Loucy (cell line): ENCODE data around the gene TSGA10.
A peak's percentile ranks its signal among the peaks of the same experiment; 100 is the strongest.

Experiments used
- H2AFZ ChIP-seq: fragments of 200-600 bp; sonication (generic); 2 replicates; pipeline ENCODE4 v1.6.0; 2016; ENCODE audit warnings: antibody characterized with exemption, mild to moderate bottlenecking, low read length, moderate library complexity
- H3F3A ChIP-seq: fragments of 200-600 bp; 2 replicates; pipeline ENCODE4 v1.6.0; 2016; ENCODE audit warnings: antibody characterized with exemption, low read depth, mild to moderate bottlenecking
- H3K27me3 ChIP-seq: fragments of 200-600 bp; sonication (generic); 2 replicates; pipeline ENCODE4 v1.6.1; 2014; ENCODE audit warnings: low read length, mild to moderate bottlenecking; ENCODE audit not compliant: insufficient read depth, poor library complexity, severe bottlenecking
- H3K36me3 ChIP-seq: fragments of 200-600 bp; sonication (generic); 2 replicates; pipeline ENCODE4 v1.6.1; 2016; ENCODE audit warnings: low read length; ENCODE audit not compliant: insufficient read depth
- H3K4me1 ChIP-seq: fragments of 200-600 bp; sonication (generic); 2 replicates; pipeline ENCODE4 v1.5.1; 2014; ENCODE audit warnings: low read length, mild to moderate bottlenecking; ENCODE audit not compliant: insufficient read depth, poor library complexity, severe bottlenecking
- H3K4me2 ChIP-seq: fragments of 200-600 bp; sonication (generic); 2 replicates; pipeline ENCODE4 v1.6.0; 2014; ENCODE audit warnings: antibody characterized with exemption, low read length, low read depth, mild to moderate bottlenecking; ENCODE audit not compliant: poor library complexity, severe bottlenecking
- H3K4me3 ChIP-seq: fragments of 200-600 bp; sonication (generic); 2 replicates; pipeline ENCODE4 v1.5.1; 2014; ENCODE audit warnings: low read length, mild to moderate bottlenecking, mixed read lengths; ENCODE audit not compliant: poor library complexity, severe bottlenecking
- H3K79me2 ChIP-seq: fragments of 200-600 bp; sonication (generic); 2 replicates; pipeline ENCODE4 v1.6.1; 2014; ENCODE audit warnings: low read length; ENCODE audit not compliant: insufficient read depth
- H3K9ac ChIP-seq: fragments of 200-600 bp; sonication (generic); 2 replicates; pipeline ENCODE4 v1.6.0; 2014; ENCODE audit warnings: mild to moderate bottlenecking, low read depth, low read length, moderate library complexity; ENCODE audit not compliant: poor library complexity, severe bottlenecking
- H3K9me2 ChIP-seq: fragments of 200-600 bp; sonication (generic); replicated peaks from 2 replicates; pipeline ENCODE4 v1.6.1; 2016; ENCODE audit warnings: low read depth, low read length, mixed read lengths
- H3K9me3 ChIP-seq: fragments of 200-600 bp; sonication (generic); 2 replicates; pipeline ENCODE4 v1.6.1; 2014; ENCODE audit warnings: mild to moderate bottlenecking, antibody characterized with exemption, low read length, low read depth; ENCODE audit not compliant: insufficient read depth
- H4K20me1 ChIP-seq: fragments of 200-600 bp; sonication (generic); 2 replicates; pipeline ENCODE4 v1.6.0; 2014; ENCODE audit warnings: antibody characterized with exemption, low read length, mild to moderate bottlenecking; ENCODE audit not compliant: insufficient read depth, poor library complexity, severe bottlenecking
- CTCF ChIP-seq: fragments of 200-600 bp; sonication (generic); conservative IDR thresholded peaks from 2 replicates; pipeline ENCODE4 v1.5.1; 2014; ENCODE audit warnings: mild to moderate bottlenecking, antibody characterized with exemption, low read length
- EZH2phosphoT487 ChIP-seq: fragments of 200-600 bp; IDR thresholded peaks from 2 replicates; pipeline ENCODE4 v1.6.1; 2018; ENCODE audit warnings: antibody characterized with exemption, mild to moderate bottlenecking, moderate library complexity, borderline replicate concordance

Gene TSGA10

GRCh38 chr2:99152199-99152895 is 2.4 kb downstream of the TSGA10 start:
- no peaks in the 10 kb centered on the region for H3K9me3 ChIP-seq
- H3K9ac ChIP-seq = no peak overlapping the region
- H3K27me3 ChIP-seq = no peaks in the 10 kb centered on the region
- no peaks in the 10 kb centered on the region for H3K36me3 ChIP-seq
- H3F3A ChIP-seq = no peaks in the 10 kb centered on the region; the same call in 1 of the 2 replicates
- TF ChIP-seq CTCF = no peak
- no peak for TF ChIP-seq EZH2phosphoT487
- no peaks in the 10 kb centered on the region for H3K9me2 ChIP-seq
- peak overlapping the region; percentile 87 for H3K4me2 ChIP-seq
- H3K4me3 ChIP-seq = no peak overlapping the region
- H3K4me1 ChIP-seq = peaks cover 40% of the 10 kb centered on the region
- H3K79me2 ChIP-seq = peaks cover 18% of the 10 kb centered on the region
- H2AFZ ChIP-seq = no peak overlapping the region
- H4K20me1 ChIP-seq = no peaks in the 10 kb centered on the region

GRCh38 chr2:99150706-99151105 is 4.0 kb downstream of the TSGA10 start:
- H3K4me2 ChIP-seq = no peak overlapping the region

GRCh38 chr2:99141110-99142108 is 13.3 kb downstream of the TSGA10 start, which contains the start of gene C2orf15:
TSS of gene C2orf15 (plus strand) at chr2:99141707. CDS start at chr2:99150559, 8,852 bp downstream.
- no peaks in the 10 kb centered on the region for H3K79me2 ChIP-seq
- no peaks in the 10 kb centered on the region for H3K9me2 ChIP-seq
- TF ChIP-seq EZH2phosphoT487 (no peak), CTCF (no peak)
- H3K4me3 ChIP-seq = peak within 1 kb of the TSS; percentile 90
- H3K4me2 ChIP-seq = peak within 1 kb of the TSS; percentile 95
- H3K27me3 ChIP-seq = no peaks in the 10 kb centered on the region
- H3F3A ChIP-seq = no peaks in the 10 kb centered on the region
- H3K9ac ChIP-seq = peak within 1 kb of the TSS; percentile 73
- no peaks in the 10 kb centered on the region for H3K36me3 ChIP-seq
- H3K4me1 ChIP-seq = peaks cover 12% of the 10 kb centered on the region
- H4K20me1 ChIP-seq = no peaks in the 10 kb centered on the region
- peak within 1 kb of the TSS; percentile 99 for H2AFZ ChIP-seq
- no peaks in the 10 kb centered on the region for H3K9me3 ChIP-seq

More at GRCh38 chr2:99150706-99151105, 4.0 kb downstream of the TSGA10 start:
- no peak overlapping the region for H3K4me3 ChIP-seq
- H3K79me2 ChIP-seq = peaks cover 5% of the 10 kb centered on the region
- H2AFZ ChIP-seq = no peak overlapping the region
- no peak overlapping the region for H3K9ac ChIP-seq
- H3K4me1 ChIP-seq = peaks cover 25% of the 10 kb centered on the region
- H3K9me2 ChIP-seq = no peaks in the 10 kb centered on the region
- no peaks in the 10 kb centered on the region for H3K27me3 ChIP-seq
- H3F3A ChIP-seq = no peaks in the 10 kb centered on the region; the same call in 1 of the 2 replicates
- TF ChIP-seq CTCF (no peak), EZH2phosphoT487 (no peak)
- H3K36me3 ChIP-seq = no peaks in the 10 kb centered on the region
- H3K9me3 ChIP-seq = no peaks in the 10 kb centered on the region
- H4K20me1 ChIP-seq = no peaks in the 10 kb centered on the region
